K562 (cell line): ENCODE data around the gene MAD1L1.

Experiments
- ATF6 ChIP-seq: sonication (generic); formaldehyde crosslinking; IDR thresholded peaks from 2 replicates; pipeline ENCODE4 v1.4.0; 2020; ENCODE audit warnings: mild to moderate bottlenecking, missing genetic modification reagents
- CREM ChIP-seq: IDR thresholded peaks from 2 replicates; pipeline ENCODE4 v1.6.1; 2014; ENCODE audit warnings: antibody characterized with exemption, low read depth
- CTCF ChIP-seq, 3 experiments: IDR thresholded peaks in 2 of 3; conservative IDR thresholded peaks in 1 of 3; 2 replicates each; pipeline ENCODE4 v1.5.1; 2011 to 2012; ENCODE audit warnings: low read length in 3 of 3, mild to moderate bottlenecking in 3 of 3, control low read depth in 2 of 3, improper control_type of control experiment in 1 of 3, inconsistent platforms in 1 of 3, low read depth in 1 of 3, mixed read lengths in 1 of 3, moderate library complexity in 1 of 3; ENCODE audit not compliant: insufficient read depth in 2 of 3
- KAT8 ChIP-seq: fragments of 450-650 bp; IDR thresholded peaks from 2 replicates; pipeline ENCODE4 v1.6.1; 2016; ENCODE audit warnings: low read depth, mild to moderate bottlenecking
- NR2C1 ChIP-seq, 2 experiments: fragments of 450-650 bp; IDR thresholded peaks; 2 replicates each; pipeline ENCODE4 v1.6.1; 2017; ENCODE audit warnings: mild to moderate bottlenecking in 2 of 2, antibody characterized with exemption in 1 of 2, inconsistent platforms in 1 of 2, missing compliant biosample characterization in 1 of 2, missing genetic modification characterization in 1 of 2
- POLR2AphosphoS5 ChIP-seq: IDR thresholded peaks from 2 replicates; pipeline ENCODE4 v1.6.1; 2011; ENCODE audit warnings: mild to moderate bottlenecking, low read depth, low read length, moderate library complexity; ENCODE audit not compliant: control insufficient read depth, insufficient read depth
- SP1 ChIP-seq: sonication (generic); formaldehyde crosslinking; IDR thresholded peaks from 2 replicates; pipeline ENCODE4 v1.8.1; 2022; ENCODE audit warnings: mild to moderate bottlenecking, missing genetic modification reagents
- TAF7 ChIP-seq: fragments of 450-650 bp; IDR thresholded peaks from 2 replicates; pipeline ENCODE4 v1.6.1; 2016; ENCODE audit warnings: missing genetic modification characterization, missing compliant biosample characterization
- TCF3 ChIP-seq: sonication (generic); formaldehyde crosslinking; IDR thresholded peaks from 2 replicates; pipeline ENCODE4 v1.4.0; 2020; ENCODE audit warnings: mild to moderate bottlenecking, missing genetic modification reagents
- ZSCAN29 ChIP-seq: fragments of 450-650 bp; IDR thresholded peaks from 2 replicates; pipeline ENCODE4 v1.6.1; 2017

- TF ChIP-seq ZSCAN29 (no peak), CTCF (IDR thresholded peaks at IDR 0.05 in 2 of 3, conservative IDR thresholded peaks at IDR 0.05 in 1 of 3; ENCODE audit: insufficient read depth in 2 of 3, low read depth in 1 of 3, low read length in 3 of 3) (no peak), POLR2AphosphoS5 (no peak), KAT8 (no peak), CREM (no peak), NR2C1 (IDR thresholded peaks at IDR 0.05) (no peak), NR2C1 (tag; IDR thresholded peaks at IDR 0.05) (no peak), TCF3 (CRISPR knock-in tag) (no peak), ATF6 (CRISPR knock-in tag) (no peak), SP1 (CRISPR knock-in tag) (no peak), TAF7 (tag) (no peak)
These were observed 3.8 kb downstream of the MAD1L1 start for GRCh38 chr7:2228921-2229320.
